Loucy (cell line): ENCODE data around the gene PCDH20.

Experiments used
- H2AFZ ChIP-seq: fragments of 200-600 bp; sonication (generic); 2 replicates; pipeline ENCODE4 v1.6.0; 2016; ENCODE audit warnings: antibody characterized with exemption, mild to moderate bottlenecking, low read length, moderate library complexity
- H3F3A ChIP-seq: fragments of 200-600 bp; 2 replicates; pipeline ENCODE4 v1.6.0; 2016; ENCODE audit warnings: antibody characterized with exemption, low read depth, mild to moderate bottlenecking
- H3K27me3 ChIP-seq: fragments of 200-600 bp; sonication (generic); 2 replicates; pipeline ENCODE4 v1.6.1; 2014; ENCODE audit warnings: low read length, mild to moderate bottlenecking; ENCODE audit not compliant: insufficient read depth, poor library complexity, severe bottlenecking
- H3K36me3 ChIP-seq: fragments of 200-600 bp; sonication (generic); 2 replicates; pipeline ENCODE4 v1.6.1; 2016; ENCODE audit warnings: low read length; ENCODE audit not compliant: insufficient read depth
- H3K4me1 ChIP-seq: fragments of 200-600 bp; sonication (generic); 2 replicates; pipeline ENCODE4 v1.5.1; 2014; ENCODE audit warnings: low read length, mild to moderate bottlenecking; ENCODE audit not compliant: insufficient read depth, poor library complexity, severe bottlenecking
- H3K4me2 ChIP-seq: fragments of 200-600 bp; sonication (generic); 2 replicates; pipeline ENCODE4 v1.6.0; 2014; ENCODE audit warnings: antibody characterized with exemption, low read length, low read depth, mild to moderate bottlenecking; ENCODE audit not compliant: poor library complexity, severe bottlenecking
- H3K4me3 ChIP-seq: fragments of 200-600 bp; sonication (generic); 2 replicates; pipeline ENCODE4 v1.5.1; 2014; ENCODE audit warnings: low read length, mild to moderate bottlenecking, mixed read lengths; ENCODE audit not compliant: poor library complexity, severe bottlenecking
- H3K79me2 ChIP-seq: fragments of 200-600 bp; sonication (generic); 2 replicates; pipeline ENCODE4 v1.6.1; 2014; ENCODE audit warnings: low read length; ENCODE audit not compliant: insufficient read depth
- H3K9ac ChIP-seq: fragments of 200-600 bp; sonication (generic); 2 replicates; pipeline ENCODE4 v1.6.0; 2014; ENCODE audit warnings: mild to moderate bottlenecking, low read depth, low read length, moderate library complexity; ENCODE audit not compliant: poor library complexity, severe bottlenecking
- H3K9me2 ChIP-seq: fragments of 200-600 bp; sonication (generic); replicated peaks from 2 replicates; pipeline ENCODE4 v1.6.1; 2016; ENCODE audit warnings: low read depth, low read length, mixed read lengths
- H3K9me3 ChIP-seq: fragments of 200-600 bp; sonication (generic); 2 replicates; pipeline ENCODE4 v1.6.1; 2014; ENCODE audit warnings: mild to moderate bottlenecking, antibody characterized with exemption, low read length, low read depth; ENCODE audit not compliant: insufficient read depth
- H4K20me1 ChIP-seq: fragments of 200-600 bp; sonication (generic); 2 replicates; pipeline ENCODE4 v1.6.0; 2014; ENCODE audit warnings: antibody characterized with exemption, low read length, mild to moderate bottlenecking; ENCODE audit not compliant: insufficient read depth, poor library complexity, severe bottlenecking
- CTCF ChIP-seq: fragments of 200-600 bp; sonication (generic); conservative IDR thresholded peaks from 2 replicates; pipeline ENCODE4 v1.5.1; 2014; ENCODE audit warnings: mild to moderate bottlenecking, antibody characterized with exemption, low read length
- EZH2phosphoT487 ChIP-seq: fragments of 200-600 bp; IDR thresholded peaks from 2 replicates; pipeline ENCODE4 v1.6.1; 2018; ENCODE audit warnings: antibody characterized with exemption, mild to moderate bottlenecking, moderate library complexity, borderline replicate concordance

PCDH20 gene

GRCh38 chr13:61410669-61411297, 4.9 kb downstream of the PCDH20 start:
- Histone ChIP-seq H3K79me2 (no peaks in the 10 kb centered on the region), H3K27me3 (no peaks in the 10 kb centered on the region), H3K4me1 (peaks cover 8% of the 10 kb centered on the region), H3K9me3 (no peaks in the 10 kb centered on the region), H3K36me3 (no peaks in the 10 kb centered on the region), H3K4me3 (no peak overlapping the region), H3K9ac (no peak overlapping the region), H3K9me2 (no peaks in the 10 kb centered on the region), H3K4me2 (no peak overlapping the region), H4K20me1 (no peaks in the 10 kb centered on the region), H3F3A (no peaks in the 10 kb centered on the region), H2AFZ (no peak overlapping the region)
- TF ChIP-seq EZH2phosphoT487 = no peak
- TF ChIP-seq CTCF = peak; percentile 69

GRCh38 chr13:61410266-61410665, 5.4 kb downstream of the PCDH20 start:
- Histone ChIP-seq H3K79me2 (no peaks in the 10 kb centered on the region), H4K20me1 (no peaks in the 10 kb centered on the region), H3K9me2 (no peaks in the 10 kb centered on the region), H3K4me2 (no peak overlapping the region), H3K4me3 (no peak overlapping the region), H3K9ac (no peak overlapping the region), H3K36me3 (no peaks in the 10 kb centered on the region), H3F3A (no peaks in the 10 kb centered on the region), H3K27me3 (no peaks in the 10 kb centered on the region), H3K9me3 (no peaks in the 10 kb centered on the region), H2AFZ (no peak overlapping the region; the same call in 1 of the 2 replicates), H3K4me1 (peaks cover 9% of the 10 kb centered on the region)
- TF ChIP-seq CTCF (no peak), EZH2phosphoT487 (no peak)

GRCh38 chr13:61408571-61408970, 7.1 kb downstream of the PCDH20 start:
- no peaks in the 10 kb centered on the region for H4K20me1 ChIP-seq
- H3K4me2 ChIP-seq = no peak overlapping the region
- no peaks in the 10 kb centered on the region for H3K36me3 ChIP-seq
- no peak overlapping the region for H3K4me3 ChIP-seq
- H3K9me2 ChIP-seq = no peaks in the 10 kb centered on the region
- H3K27me3 ChIP-seq = no peaks in the 10 kb centered on the region
- H3K79me2 ChIP-seq = no peaks in the 10 kb centered on the region
- H3K9ac ChIP-seq = no peak overlapping the region
- TF ChIP-seq CTCF (no peak), EZH2phosphoT487 (no peak)
- H2AFZ ChIP-seq = no peak overlapping the region
- no peaks in the 10 kb centered on the region for H3F3A ChIP-seq
- no peaks in the 10 kb centered on the region for H3K9me3 ChIP-seq
- peaks cover 9% of the 10 kb centered on the region for H3K4me1 ChIP-seq
